Activated CD4-positive, alpha-beta T cell treated with anti-CD3 and anti-CD28 coated beads, Interleukin-2, amount 10 ng/mL, durations not matched to agents 7 days and 5 days (primary cell): ENCODE measurements around the gene CAAP1. TPM values are rescaled to one million over a fixed set of nuclear protein-coding genes. Genes with fewer than 3 reads are reported as not detected.

Experiments
- CTCF ChIA-PET: fragments of 350-600 bp; sonication (Branson Sonifier 250); formaldehyde crosslinking; loops from one replicate; lab custom pipeline; 2021; ENCODE audit warnings: antibody characterized with exemption; lab: Charles Lee
- POLR2A ChIA-PET: fragments of 350-600 bp; sonication (Branson Sonifier 250); formaldehyde crosslinking; loops from one replicate; lab custom pipeline; 2021; ENCODE audit warnings: antibody characterized with exemption; lab: Charles Lee
- DNase-seq: peaks from one replicate; pipeline ENCODE4 v3.0.0-alpha.2; 2020
- H3K27ac Mint-ChIP-seq: one replicate; pipeline ENCODE4 v1.8.0; 2021; ENCODE audit warnings: mild to moderate bottlenecking, moderate library complexity, mixed read lengths
- H3K27me3 Mint-ChIP-seq: one replicate; pipeline ENCODE4 v1.8.0; 2021; ENCODE audit warnings: mixed read lengths
- H3K36me3 Mint-ChIP-seq: one replicate; pipeline ENCODE4 v1.8.0; 2021; ENCODE audit warnings: low read depth, mixed read lengths
- H3K4me1 Mint-ChIP-seq: one replicate; pipeline ENCODE4 v1.8.0; 2021; ENCODE audit warnings: mixed read lengths
- H3K4me3 Mint-ChIP-seq: one replicate; pipeline ENCODE4 v1.8.0; 2021; ENCODE audit warnings: mild to moderate bottlenecking, moderate library complexity, mixed read lengths
- H3K9me3 Mint-ChIP-seq: one replicate; pipeline ENCODE4 v1.8.0; 2021; ENCODE audit warnings: mixed read lengths
- total RNA-seq, 2 experiments: library from RNA; stranded (reverse); gene quantifications; one replicate each; pipeline ENCODE4 v1.2.3, GENCODE V29; 2021

Gene CAAP1
- total RNA-seq, 2 experiments from 2014 or later: 15.1 to 16.3 TPM

DNA sequence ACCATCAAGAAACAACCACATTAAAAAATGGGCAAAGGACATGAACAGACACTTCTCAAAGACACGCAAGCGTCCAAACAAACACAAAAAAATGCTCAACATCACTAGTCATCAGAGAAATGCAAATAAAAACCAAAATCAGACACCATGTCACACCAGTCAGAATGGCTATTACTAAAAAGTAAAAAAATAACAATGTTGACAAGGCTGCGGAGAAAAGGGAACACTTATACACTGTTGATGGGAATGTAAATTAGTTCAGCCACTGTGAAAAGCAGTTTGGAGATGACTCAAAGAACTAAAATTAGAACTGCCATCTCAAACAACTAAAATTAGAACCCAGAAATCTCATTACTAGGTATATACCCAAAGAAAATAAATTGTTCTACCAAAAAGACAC lies 80.4 kb downstream of the CAAP1 start:
- ChIA-PET CTCF (no interaction called here), POLR2A (no interaction called here)
- peaks cover 2% of the 10 kb centered on the region for H3K27me3 Mint-ChIP-seq
- H3K36me3 Mint-ChIP-seq: no peaks in the 10 kb centered on the region
- no peak overlapping the region for H3K4me3 Mint-ChIP-seq
- no peak overlapping the region for H3K27ac Mint-ChIP-seq
- no peak for DNase-seq
- H3K9me3 Mint-ChIP-seq: no peaks in the 10 kb centered on the region
- no peaks in the 10 kb centered on the region for H3K4me1 Mint-ChIP-seq

DNA sequence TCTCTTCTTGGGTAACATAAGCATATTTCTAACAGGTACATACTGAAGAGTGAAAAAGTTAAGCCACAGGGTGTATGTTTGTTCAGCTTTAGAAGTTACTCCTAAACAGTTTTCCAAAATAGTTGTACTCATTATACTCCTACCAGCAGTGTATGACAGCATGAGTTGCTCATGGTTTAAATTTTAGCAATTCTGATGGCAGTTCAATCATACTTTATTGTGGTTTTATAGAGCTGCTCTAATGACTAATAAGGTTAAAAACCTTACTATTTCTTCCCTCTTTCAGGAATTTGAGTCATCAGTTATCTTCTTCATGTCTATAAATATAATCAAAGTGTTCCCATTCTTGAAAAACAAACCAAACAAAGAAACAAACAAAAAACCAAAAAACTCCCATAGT lies 81.5 kb downstream of the CAAP1 start:
- no peak for DNase-seq
- POLR2A ChIA-PET: no interaction called here
- Mint-ChIP-seq H3K27me3 (peaks cover 2% of the 10 kb centered on the region), H3K36me3 (no peaks in the 10 kb centered on the region), H3K4me1 (no peaks in the 10 kb centered on the region), H3K9me3 (no peaks in the 10 kb centered on the region), H3K4me3 (no peak overlapping the region), H3K27ac (no peak overlapping the region)
- CTCF ChIA-PET: no interaction called here

DNA sequence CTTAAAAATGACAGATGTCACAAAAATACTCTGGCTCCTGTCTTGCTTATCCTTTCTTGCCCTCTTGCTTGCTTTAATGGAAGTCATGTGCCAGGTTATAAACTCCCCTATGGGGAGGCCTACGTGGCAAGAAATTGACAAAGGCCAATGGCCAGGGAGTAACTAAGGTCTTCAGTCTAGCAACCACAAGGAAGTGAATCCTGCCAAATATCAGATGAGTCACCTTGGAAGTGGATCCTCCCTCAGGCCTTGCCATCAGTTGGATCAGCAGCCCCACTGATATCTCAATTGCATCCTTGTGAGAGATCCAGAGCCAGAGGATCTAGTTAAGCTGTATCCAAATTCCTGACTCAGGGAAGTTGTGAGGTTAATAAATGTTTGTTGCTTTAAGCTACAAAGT lies 82.8 kb downstream of the CAAP1 start:
- DNase-seq: no peak

DNA sequence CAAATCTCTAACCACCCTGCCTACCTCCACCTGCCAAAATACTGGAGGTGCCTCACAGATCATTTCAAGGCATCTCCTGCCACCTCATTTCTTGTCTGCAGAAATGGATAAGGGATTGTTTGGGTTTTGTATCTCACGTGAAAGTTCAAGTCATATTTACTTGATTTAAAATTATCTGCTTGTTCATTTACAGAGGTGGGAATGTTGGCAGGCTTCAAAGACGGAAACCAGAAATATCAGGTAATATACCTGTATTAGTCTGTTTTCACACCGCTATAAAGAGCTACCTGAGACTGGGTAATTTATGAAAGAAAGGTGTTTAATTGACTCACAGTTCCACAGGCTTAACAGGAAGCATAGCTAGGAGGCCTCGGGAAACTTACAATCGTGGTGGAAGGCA lies 85.4 kb downstream of the CAAP1 start:
- no peak overlapping the region for H3K4me3 Mint-ChIP-seq
- POLR2A ChIA-PET: no interaction called here
- H3K36me3 Mint-ChIP-seq: no peaks in the 10 kb centered on the region
- H3K9me3 Mint-ChIP-seq: no peaks in the 10 kb centered on the region
- no peaks in the 10 kb centered on the region for H3K27me3 Mint-ChIP-seq
- no peak overlapping the region for H3K27ac Mint-ChIP-seq
- H3K4me1 Mint-ChIP-seq: no peaks in the 10 kb centered on the region
- no peak for DNase-seq
- CTCF ChIA-PET: no interaction called here

More for the DNA sequence above, 82.8 kb downstream of the CAAP1 start:
- Mint-ChIP-seq H3K4me1 (no peaks in the 10 kb centered on the region), H3K27me3 (no peaks in the 10 kb centered on the region), H3K27ac (no peak overlapping the region), H3K36me3 (no peaks in the 10 kb centered on the region), H3K4me3 (no peak overlapping the region), H3K9me3 (no peaks in the 10 kb centered on the region)
- POLR2A ChIA-PET: no interaction called here
- CTCF ChIA-PET: no interaction called here

DNA sequence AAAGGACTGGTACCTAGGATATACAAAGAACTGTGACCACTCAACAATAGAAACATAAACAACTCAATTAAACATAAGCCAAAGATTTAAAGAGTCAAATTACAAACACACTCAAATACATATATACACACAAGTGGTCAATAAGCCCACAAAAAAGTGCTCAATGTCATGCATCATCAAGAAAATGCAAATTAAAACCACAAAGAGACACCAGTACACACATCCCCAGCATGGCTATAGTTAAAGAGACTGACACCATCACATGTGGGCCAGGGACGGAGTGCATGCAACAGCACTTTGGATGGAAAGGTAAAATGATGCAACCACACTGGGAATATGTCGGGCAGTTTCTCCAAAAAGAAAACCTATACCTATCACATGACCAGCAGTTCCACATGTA lies 89.7 kb downstream of the CAAP1 start:
- H3K4me3 Mint-ChIP-seq: no peak overlapping the region
- no peaks in the 10 kb centered on the region for H3K36me3 Mint-ChIP-seq
- DNase-seq: no peak
- H3K9me3 Mint-ChIP-seq: no peaks in the 10 kb centered on the region
- H3K4me1 Mint-ChIP-seq: no peaks in the 10 kb centered on the region
- ChIA-PET CTCF (no interaction called here), POLR2A (no interaction called here)
- H3K27me3 Mint-ChIP-seq: peaks cover 2% of the 10 kb centered on the region
- no peak overlapping the region for H3K27ac Mint-ChIP-seq

DNA sequence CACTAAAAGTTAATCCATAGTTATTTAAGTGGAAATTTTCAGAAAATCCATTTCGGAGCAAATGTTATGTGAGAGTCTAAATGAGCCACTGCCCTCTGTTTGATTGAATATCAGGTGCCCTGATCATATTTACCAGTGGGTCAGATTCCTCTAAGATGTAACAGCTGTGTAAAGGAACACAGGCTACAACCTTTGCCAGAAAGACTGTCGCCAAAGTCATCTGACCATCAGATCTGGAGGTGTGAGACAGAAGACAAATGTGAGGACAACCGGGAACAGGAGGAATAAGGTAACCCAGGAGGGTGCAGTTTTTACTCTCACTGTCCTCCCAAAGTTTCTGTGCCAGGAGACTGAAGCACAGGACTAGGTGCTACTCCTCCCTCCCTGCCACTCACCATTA lies 90.8 kb downstream of the CAAP1 start:
- no peak for DNase-seq
- ChIA-PET POLR2A (no interaction called here), CTCF (no interaction called here)
- Mint-ChIP-seq H3K4me3 (no peak overlapping the region), H3K27ac (no peak overlapping the region), H3K27me3 (peaks cover 2% of the 10 kb centered on the region), H3K36me3 (no peaks in the 10 kb centered on the region), H3K9me3 (no peaks in the 10 kb centered on the region), H3K4me1 (no peaks in the 10 kb centered on the region)

DNA sequence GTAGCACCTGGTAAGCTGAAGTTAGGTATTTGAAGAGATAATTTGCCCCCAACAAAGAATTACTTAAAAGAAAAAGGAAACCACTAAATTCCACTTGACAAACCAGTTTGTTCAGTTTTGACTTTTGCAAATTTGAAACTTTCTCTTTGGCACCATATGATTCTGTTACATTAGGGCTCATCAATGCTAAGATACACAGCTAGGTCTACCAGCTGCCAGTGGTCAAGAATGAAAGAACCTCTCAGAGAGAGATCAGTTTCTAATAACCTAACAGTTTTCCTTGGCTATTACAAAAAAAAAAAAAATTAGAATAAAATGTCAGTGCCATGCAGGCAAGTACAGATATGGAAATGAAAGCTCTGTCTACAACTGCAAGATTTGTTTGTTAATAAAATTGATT lies 92.3 kb downstream of the CAAP1 start:
- POLR2A ChIA-PET: no interaction called here
- H3K27ac Mint-ChIP-seq: no peak overlapping the region
- no peaks in the 10 kb centered on the region for H3K9me3 Mint-ChIP-seq
- no peaks in the 10 kb centered on the region for H3K4me1 Mint-ChIP-seq
- no peak for DNase-seq
- CTCF ChIA-PET: no interaction called here
- H3K27me3 Mint-ChIP-seq: peaks cover 2% of the 10 kb centered on the region
- no peaks in the 10 kb centered on the region for H3K36me3 Mint-ChIP-seq
- no peak overlapping the region for H3K4me3 Mint-ChIP-seq

DNA sequence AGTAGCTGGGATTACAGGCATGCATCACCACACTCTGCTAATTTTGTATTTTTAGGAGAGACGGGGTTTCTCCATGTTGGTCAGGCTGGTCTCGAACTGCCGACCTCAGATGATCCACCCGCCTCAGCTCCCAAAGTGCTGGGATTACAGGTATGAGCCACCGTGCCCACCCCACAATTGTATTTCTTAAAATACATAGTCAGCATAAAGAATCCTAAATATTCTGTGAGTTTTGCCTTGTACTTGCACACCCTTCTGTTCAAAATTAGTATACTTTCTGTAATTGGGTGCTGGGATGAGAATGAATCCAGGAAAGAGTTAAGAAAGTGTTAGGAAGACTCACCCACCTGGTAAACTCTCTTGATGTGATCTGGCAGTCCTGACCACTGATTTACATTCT lies 101.3 kb downstream of the CAAP1 start:
- no peaks in the 10 kb centered on the region for H3K36me3 Mint-ChIP-seq
- H3K9me3 Mint-ChIP-seq: no peaks in the 10 kb centered on the region

More for the DNA sequence above, 101.3 kb downstream of the CAAP1 start:
- H3K4me1 Mint-ChIP-seq: no peaks in the 10 kb centered on the region
- H3K27me3 Mint-ChIP-seq: peaks cover 1% of the 10 kb centered on the region
- no peak overlapping the region for H3K4me3 Mint-ChIP-seq
- ChIA-PET POLR2A (no interaction called here), CTCF (interaction anchor here (0.6 kb wide), 1 partner anchor 17 kb away, joined by 3 read pairs; no protein-coding TSS in a partner anchor)
- no peak for DNase-seq
- H3K27ac Mint-ChIP-seq: no peak overlapping the region

Other genes with a start within 250 kb of the CAAP1 start
- 10 to 100 TPM; 29.0 to 33.8 TPM for gene PLAA, start 54.4 kb upstream of the CAAP1 start, total RNA-seq
- 1 to 10 TPM; 7.2 to 7.7 TPM for gene IFT74, start 63.6 kb upstream of the CAAP1 start, total RNA-seq
- not detected for gene LRRC19, start 112.9 kb upstream of the CAAP1 start, total RNA-seq
- not detected for gene TEK, start 216.4 kb upstream of the CAAP1 start, total RNA-seq